Liver (tissue), 9 donors: ENCODE results near the gene CHRDL2. TPM values are rescaled to one million over a fixed set of nuclear protein-coding genes. Genes with fewer than 3 reads are reported as not detected.

Experiments used
- DNase-seq: peaks from one replicate; pipeline ENCODE4 v3.0.0-alpha.2; 2017; ENCODE audit warnings: low spot score
- H3K27ac ChIP-seq, 2 donors: one replicate each; pipeline ENCODE4 v1.7.0; 2013; ENCODE audit warnings: inconsistent platforms in 2 of 2, low read length in 2 of 2, control low read depth in 1 of 2, low read depth in 1 of 2, mild to moderate bottlenecking in 1 of 2
- H3K27me3 ChIP-seq, 4 donors: one replicate each; pipeline versions ENCODE4 v1.6.1 to v1.7.0; 2013; ENCODE audit warnings: low read length in 3 of 4, inconsistent platforms in 1 of 4, mild to moderate bottlenecking in 1 of 4, moderate library complexity in 1 of 4; ENCODE audit not compliant: control insufficient read depth in 4 of 4, insufficient read depth in 4 of 4
- H3K36me3 ChIP-seq, 4 donors: one replicate each; pipeline versions ENCODE4 v1.6.1 to v1.7.0; 2013; ENCODE audit warnings: low read length in 3 of 4, mild to moderate bottlenecking in 3 of 4, low read depth in 1 of 4, moderate library complexity in 1 of 4; ENCODE audit not compliant: control insufficient read depth in 4 of 4, insufficient read depth in 3 of 4
- H3K4me1 ChIP-seq, 4 donors: one replicate each; pipeline versions ENCODE4 v1.6.1 to v1.7.0; 2013; ENCODE audit warnings: low read length in 3 of 4, mild to moderate bottlenecking in 3 of 4, moderate library complexity in 1 of 4; ENCODE audit not compliant: control insufficient read depth in 4 of 4, insufficient read depth in 4 of 4
- H3K4me3 ChIP-seq, 3 donors: one replicate each; pipeline versions ENCODE4 v1.6.1 to v1.7.0; 2013; ENCODE audit warnings: low read length in 3 of 3, control low read depth in 1 of 3, low read depth in 1 of 3, mild to moderate bottlenecking in 1 of 3
- H3K9ac ChIP-seq, 2 donors: one replicate each; pipeline ENCODE4 v1.7.0; 2013; ENCODE audit warnings: low read length in 2 of 2, mild to moderate bottlenecking in 2 of 2, moderate library complexity in 2 of 2, control low read depth in 1 of 2, low read depth in 1 of 2
- H3K9me3 ChIP-seq, 4 donors: one replicate each; pipeline versions ENCODE4 v1.6.1 to v1.7.0; 2013; ENCODE audit warnings: low read length in 3 of 4; ENCODE audit not compliant: control insufficient read depth in 4 of 4
- ATF3 ChIP-seq: IDR thresholded peaks from 2 replicates; pipeline ENCODE4 v1.6.1; 2016; ENCODE audit warnings: antibody characterized with exemption
- CTCF ChIP-seq: fragments of 150-350 bp; IDR thresholded peaks from 2 replicates; pipeline ENCODE4 v1.5.1; 2017; ENCODE audit warnings: improper control_type of control experiment, low read depth, low read length; ENCODE audit not compliant: missing input control
- FOXA2 ChIP-seq: IDR thresholded peaks from 2 replicates; pipeline ENCODE4 v1.6.1; 2016; ENCODE audit warnings: antibody characterized with exemption
- GABPA ChIP-seq, 2 donors: IDR thresholded peaks in 1 of 2; conservative IDR thresholded peaks in 1 of 2; 2 replicates each; pipeline ENCODE4 v1.6.1; 2016; ENCODE audit warnings: antibody characterized with exemption in 2 of 2, mild to moderate bottlenecking in 1 of 2, moderate library complexity in 1 of 2
- NR2F2 ChIP-seq: IDR thresholded peaks from 2 replicates; pipeline ENCODE4 v1.6.1; 2016; ENCODE audit warnings: antibody characterized with exemption
- TAF1 ChIP-seq: conservative IDR thresholded peaks from 2 replicates; pipeline ENCODE4 v1.6.1; 2016; ENCODE audit warnings: antibody characterized with exemption, mild to moderate bottlenecking
- YY1 ChIP-seq: IDR thresholded peaks from 2 replicates; pipeline ENCODE4 v1.6.1; 2016; ENCODE audit warnings: antibody characterized with exemption, mild to moderate bottlenecking
- ZBTB33 ChIP-seq: IDR thresholded peaks from 2 replicates; pipeline ENCODE4 v1.6.1; 2016; ENCODE audit warnings: antibody characterized with exemption
- WGBS: extraction: QIAGEN DNeasy Blood & Tissue Kit; methylation state at CpG from one replicate; pipeline ENCODE4 v1.1.7; 2013; 5-methylcytosine and 5-hydroxymethylcytosine counted together
- polyA plus RNA-seq, 2 donors: library from polyadenylated mRNA; stranded (reverse) in 1 of 2; unstranded in 1 of 2; fragments of 200-250 nt in 1 of 2; fragments of >200 nt in 1 of 2; fragmentation: Nextera tagmentation in 1 of 2; extraction: Ambion mirVana in 1 of 2; gene quantifications; one replicate each; pipeline versions ENCODE4 v1.2.1 to v1.2.3, GENCODE V29; 2013 to 2015
- total RNA-seq, 2 donors: library from RNA; depleted of rRNA; stranded (reverse); fragments of >200 nt; gene quantifications; one replicate each; pipeline ENCODE4 v1.2.3, GENCODE V29; 2014
- donor health status: healthy.
- donor health status: healthy.
- donor health status: healthy.
- donor health status: healthy.
- donor health status: healthy.

Gene CHRDL2
- total and polyA plus RNA-seq, 4 donors: 1.8 to 19.0 (median 15.8) TPM; not detected in 1

GRCh38 chr11:74685338-74685737, 45.9 kb downstream of the CHRDL2 start:
- Histone ChIP-seq H3K9me3 (no peaks in the 10 kb centered on the region), H3K4me1 (peaks cover 7 to 20% (median 13%) of the 10 kb centered on the region in 4 donors), H3K9ac (no peak overlapping the region), H3K27me3 (no peaks in the 10 kb centered on the region), H3K27ac (no peak overlapping the region), H3K36me3 (no peaks in the 10 kb centered on the region), H3K4me3 (no peak overlapping the region)
- TF ChIP-seq ATF3 (no peak), FOXA2 (no peak), YY1 (no peak)
- DNase-seq: no peak

- TF ChIP-seq FOXA2 (no peak), ZBTB33 (no peak), TAF1 (no peak)
- WGBS: 89% methylated on average over 1 of the region's 1 CpG
- Histone ChIP-seq H3K27ac (no peak overlapping the region), H3K27me3 (no peaks in the 10 kb centered on the region), H3K4me1 (peaks cover 7 to 20% (median 13%) of the 10 kb centered on the region in 4 donors), H3K36me3 (no peaks in the 10 kb centered on the region), H3K9ac (no peak overlapping the region), H3K9me3 (no peaks in the 10 kb centered on the region), H3K4me3 (no peak overlapping the region)
- DNase-seq: no peak
Observed at GRCh38 chr11:74684661-74685060, 46.6 kb downstream of the CHRDL2 start.

- 87% methylated on average over 12 of the region's 12 CpGs for WGBS
- H3K9ac ChIP-seq: no peak overlapping the region
- H3K4me1 ChIP-seq: peaks cover 7 to 20% (median 13%) of the 10 kb centered on the region in 4 donors
- no peak overlapping the region for H3K4me3 ChIP-seq
- H3K36me3 ChIP-seq: no peaks in the 10 kb centered on the region
- H3K27ac ChIP-seq: no peak overlapping the region
- TF ChIP-seq GABPA (IDR thresholded peaks at IDR 0.05 in 1 of 2, conservative IDR thresholded peaks at IDR 0.05 in 1 of 2): no peak
- no peak for TF ChIP-seq CTCF
- DNase-seq: no peak
- H3K9me3 ChIP-seq: no peaks in the 10 kb centered on the region
- H3K27me3 ChIP-seq: no peaks in the 10 kb centered on the region
Observed at GRCh38 chr11:74683941-74684481, 47.2 kb downstream of the CHRDL2 start.

GRCh38 chr11:74683279-74683871, 47.9 kb downstream of the CHRDL2 start:
- TF ChIP-seq FOXA2 (no peak), NR2F2 (no peak), CTCF (peak; percentile 28)
- Histone ChIP-seq H3K4me3 (peak overlapping the region in 2 of 3 donors; percentile 23 to 46), H3K27me3 (no peaks in the 10 kb centered on the region), H3K27ac (peak overlapping the region in 1 of 2 donors; percentile 8), H3K4me1 (peaks cover 7 to 20% (median 13%) of the 10 kb centered on the region in 4 donors), H3K9ac (peak overlapping the region in 1 of 2 donors; percentile 63), H3K36me3 (no peaks in the 10 kb centered on the region), H3K9me3 (no peaks in the 10 kb centered on the region)
- 9% methylated on average over 59 of the region's 59 CpGs for WGBS
- DNase-seq: no peak
